ENCODE results near the gene C1orf52.

Gene C1orf52

DNA sequence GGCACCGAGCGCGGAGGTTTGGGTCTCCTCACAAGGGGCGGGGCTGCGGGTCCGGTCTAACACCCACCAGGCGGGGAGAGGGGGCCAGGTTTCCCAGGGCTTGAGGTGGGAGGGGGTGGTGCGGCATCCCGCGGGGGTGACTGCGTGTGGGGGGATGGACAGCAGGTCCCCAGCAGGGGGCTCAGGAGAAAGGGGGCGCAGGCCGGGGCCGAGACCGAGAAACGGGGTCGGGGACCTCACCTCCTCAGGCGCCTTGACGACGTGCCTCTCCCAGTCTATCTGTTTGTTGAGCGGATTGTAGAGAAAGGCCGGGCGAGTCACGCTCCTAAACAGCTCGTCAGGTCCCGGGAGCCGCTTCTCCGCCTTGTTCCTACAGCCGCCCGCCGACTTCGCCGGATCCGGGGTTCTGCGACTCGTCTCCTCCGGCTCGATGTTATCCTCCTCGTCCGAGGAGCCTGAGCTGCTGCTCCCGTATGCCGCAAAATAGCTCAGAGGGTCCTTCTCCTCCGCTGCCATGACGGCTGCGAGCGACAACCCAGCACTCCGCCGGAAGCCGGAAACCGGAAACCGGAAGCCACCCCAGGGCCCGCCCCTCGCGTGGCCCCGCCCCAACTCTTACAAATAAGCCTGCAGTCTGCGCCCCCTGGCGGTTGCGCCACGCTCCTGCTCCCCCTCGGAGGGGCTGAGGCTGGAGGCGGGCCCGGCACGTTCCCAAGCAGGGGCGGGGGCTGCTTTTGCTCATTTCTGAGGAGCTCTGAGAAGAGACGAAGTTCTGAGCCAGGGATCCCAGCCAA is at the start of gene C1orf52:
Gene C1orf52 (minus strand): TSS at position 545 of the 794 bp plus-strand sequence. CDS start 29 bp downstream, at position 516.
- peak; percentile 89 for DNase-seq

DNA sequence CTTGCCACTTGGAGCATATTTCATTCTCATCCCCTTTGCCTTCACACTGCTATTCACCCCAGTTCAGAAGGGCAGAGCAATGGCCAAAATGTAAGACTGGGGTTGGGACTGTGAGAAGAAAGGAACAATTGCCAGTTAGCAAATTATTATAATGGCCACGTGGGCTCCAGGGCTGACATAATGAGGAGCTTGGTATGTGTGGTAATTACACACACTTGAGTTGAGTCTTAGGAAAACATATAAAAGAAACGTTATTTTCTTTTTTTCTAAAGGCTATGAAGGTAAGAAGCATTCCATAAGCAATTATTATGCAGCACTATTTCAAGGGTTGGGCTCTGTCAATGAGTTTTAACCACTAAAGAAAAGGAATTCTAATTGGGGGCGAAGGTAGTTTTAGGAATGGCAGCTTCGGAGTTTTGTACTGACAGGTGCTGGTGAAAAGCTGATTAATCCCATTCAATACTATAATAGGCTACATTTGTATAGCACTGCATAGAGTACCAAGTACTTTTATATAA is 49.4 kb upstream of the C1orf52 start:
- DNase-seq = no peak

- DNase-seq = peak; percentile 88
Measured at GRCh38 chr1:85307987-85308832, 48.7 kb upstream of the C1orf52 start.

DNA sequence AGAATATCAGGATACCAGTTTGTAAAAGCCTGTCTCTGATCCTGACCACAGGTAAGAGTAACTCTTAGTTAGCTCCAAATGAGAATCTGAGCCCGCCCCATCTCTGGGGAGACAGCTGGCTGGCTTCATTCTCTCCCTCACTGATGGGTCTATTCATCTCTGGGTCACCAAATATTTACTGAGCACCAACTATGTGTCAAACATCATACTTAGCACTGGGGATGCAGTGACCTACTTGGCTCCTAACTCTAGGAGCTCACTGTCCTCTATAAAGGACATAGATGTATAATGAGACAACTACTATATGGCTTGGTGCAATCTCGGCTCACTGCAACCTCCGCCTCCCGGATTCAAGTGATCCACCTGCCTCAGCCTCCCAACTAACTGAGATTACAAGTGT is 46.8 kb upstream of the C1orf52 start:
- DNase-seq = no peak

DNA sequence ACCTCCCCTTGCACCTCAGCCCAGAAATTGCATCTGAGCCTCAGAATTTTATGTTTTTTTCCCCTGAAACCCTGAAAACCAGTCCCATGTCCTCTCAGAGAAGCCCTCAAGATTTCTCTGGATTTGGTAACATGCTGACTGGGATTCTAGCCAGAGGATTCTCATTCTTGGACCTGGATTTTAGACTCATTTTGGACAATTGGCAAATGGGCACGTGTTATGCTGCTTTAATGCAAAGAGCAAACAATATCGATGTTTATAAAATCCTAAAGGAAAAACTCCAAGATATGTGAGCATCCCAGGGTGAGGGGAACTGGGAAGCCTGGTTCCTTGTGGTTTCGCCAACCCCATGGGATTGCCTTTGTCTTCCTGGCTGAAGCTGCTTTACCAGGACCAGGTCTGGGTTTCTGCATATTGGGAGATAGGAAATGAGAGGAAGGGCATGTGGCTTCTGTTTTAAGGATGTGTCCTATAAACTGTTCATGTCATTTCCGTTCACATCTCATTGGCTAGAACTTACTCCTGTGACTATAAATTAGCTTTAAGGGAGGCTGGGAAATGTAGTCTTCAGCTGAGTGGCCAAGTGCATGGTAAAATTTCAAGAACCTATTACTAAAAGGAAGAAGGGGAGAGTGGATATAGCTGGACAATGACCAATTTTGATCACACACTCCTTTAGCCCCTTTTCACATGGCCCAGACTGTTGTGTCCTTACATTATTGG is 44.1 kb upstream of the C1orf52 start:
- DNase-seq = no peak

DNA sequence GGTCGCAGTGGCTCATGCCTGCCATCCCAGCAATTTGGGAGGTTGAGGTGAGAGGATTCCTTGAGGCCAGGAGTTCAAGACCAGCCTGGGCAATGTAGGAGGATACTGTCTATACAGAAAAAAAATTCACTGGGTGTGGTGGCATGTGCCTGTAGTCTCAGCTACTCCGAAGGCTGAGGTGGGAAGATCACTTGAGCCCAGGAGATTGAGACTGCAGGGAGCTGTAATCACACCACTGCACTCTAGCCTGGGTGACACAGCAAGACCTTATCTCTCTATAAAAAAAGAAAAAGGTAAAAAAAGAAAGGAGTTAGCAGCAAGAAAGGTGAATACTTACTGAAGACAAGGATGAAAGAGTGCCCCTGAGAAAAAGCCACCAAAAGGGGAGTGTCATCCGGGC is 40.7 kb upstream of the C1orf52 start:
- DNase-seq = no peak

DNA sequence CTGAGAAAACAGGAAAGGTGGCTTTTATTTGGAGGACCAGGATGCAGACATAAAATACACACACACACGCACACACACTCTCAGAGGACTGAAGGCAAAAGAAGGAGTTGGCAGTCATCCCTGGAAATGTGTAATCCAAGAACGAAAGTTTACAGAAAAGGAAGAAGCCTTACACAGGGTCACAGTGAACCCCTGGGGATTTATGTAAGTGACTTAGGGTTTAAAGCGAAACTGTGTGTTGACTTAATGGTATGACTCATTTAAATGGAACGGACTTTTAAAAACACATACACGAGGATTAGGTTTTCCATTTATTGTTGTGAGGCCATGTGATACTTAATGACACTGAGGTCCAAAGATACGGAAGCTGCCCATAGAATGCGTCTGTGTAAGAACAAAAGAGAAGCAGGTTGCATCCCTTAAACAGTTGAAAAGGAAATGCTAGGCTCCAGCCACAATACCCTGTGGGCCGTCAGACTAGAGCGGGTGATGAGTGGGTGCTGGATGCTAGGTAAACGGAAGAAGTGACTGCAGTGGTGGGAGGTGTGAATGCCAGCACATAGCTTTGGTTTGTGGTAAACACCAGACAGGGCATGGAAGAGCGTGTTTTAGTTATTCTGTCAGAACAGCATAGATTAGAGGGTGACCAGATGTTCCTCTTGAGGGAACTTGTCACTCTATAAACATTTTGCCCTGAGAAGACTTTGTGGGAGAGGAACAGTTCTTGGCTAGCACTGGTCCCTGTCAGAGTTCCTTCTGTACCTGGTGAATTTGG is 38.6 kb upstream of the C1orf52 start:
- DNase-seq = no peak

DNA sequence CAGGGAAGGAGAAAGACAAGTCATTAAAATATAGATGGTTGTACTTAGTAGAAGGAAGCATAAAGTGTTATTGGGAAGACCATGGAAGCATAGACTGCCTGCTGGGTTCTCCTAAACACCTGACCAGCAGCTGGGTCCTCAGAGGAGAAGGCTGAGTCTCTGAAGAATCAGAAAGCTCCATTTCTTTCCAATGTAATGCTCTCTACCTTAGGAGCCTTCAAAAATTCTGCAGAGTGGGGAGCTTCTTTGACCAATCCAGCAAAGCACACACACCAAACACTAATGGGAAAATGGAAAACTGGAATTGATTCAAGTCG is 38.0 kb upstream of the C1orf52 start:
- no peak for DNase-seq

- DNase-seq = no peak
Measured at GRCh38 chr1:85296980-85297379, 37.5 kb upstream of the C1orf52 start.

GRCh38 chr1:85295654-85296053 is 36.2 kb upstream of the C1orf52 start:
- no peak for DNase-seq

GRCh38 chr1:85295006-85295431 is 35.6 kb upstream of the C1orf52 start:
- DNase-seq = no peak

- DNase-seq = no peak
Measured at GRCh38 chr1:85290826-85291225, 31.4 kb upstream of the C1orf52 start.

GRCh38 chr1:85289848-85290335 is 30.4 kb upstream of the C1orf52 start:
- DNase-seq = no peak

GRCh38 chr1:85289207-85289847 is 29.9 kb upstream of the C1orf52 start:
- DNase-seq = no peak

DNA sequence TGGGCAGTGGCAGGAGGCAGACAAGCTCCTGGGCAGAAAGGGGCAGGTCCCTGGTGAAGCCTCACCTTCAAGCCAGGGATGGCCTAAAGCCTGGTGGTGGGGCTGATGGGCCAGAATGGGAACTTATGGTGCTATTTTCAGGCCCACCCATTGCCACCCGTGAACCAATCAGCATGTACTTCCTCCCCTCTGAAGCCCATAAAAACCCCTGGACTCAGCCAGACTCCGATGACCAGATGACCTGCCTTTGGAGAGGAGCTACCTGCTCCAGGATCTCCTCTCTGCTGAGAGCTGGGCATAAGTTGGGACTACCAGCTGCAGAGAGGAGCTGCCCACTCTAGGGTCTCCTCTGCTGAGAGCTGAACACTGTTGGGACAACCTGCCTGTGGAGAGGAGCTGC is 24.7 kb upstream of the C1orf52 start:
- DNase-seq = no peak

DNA sequence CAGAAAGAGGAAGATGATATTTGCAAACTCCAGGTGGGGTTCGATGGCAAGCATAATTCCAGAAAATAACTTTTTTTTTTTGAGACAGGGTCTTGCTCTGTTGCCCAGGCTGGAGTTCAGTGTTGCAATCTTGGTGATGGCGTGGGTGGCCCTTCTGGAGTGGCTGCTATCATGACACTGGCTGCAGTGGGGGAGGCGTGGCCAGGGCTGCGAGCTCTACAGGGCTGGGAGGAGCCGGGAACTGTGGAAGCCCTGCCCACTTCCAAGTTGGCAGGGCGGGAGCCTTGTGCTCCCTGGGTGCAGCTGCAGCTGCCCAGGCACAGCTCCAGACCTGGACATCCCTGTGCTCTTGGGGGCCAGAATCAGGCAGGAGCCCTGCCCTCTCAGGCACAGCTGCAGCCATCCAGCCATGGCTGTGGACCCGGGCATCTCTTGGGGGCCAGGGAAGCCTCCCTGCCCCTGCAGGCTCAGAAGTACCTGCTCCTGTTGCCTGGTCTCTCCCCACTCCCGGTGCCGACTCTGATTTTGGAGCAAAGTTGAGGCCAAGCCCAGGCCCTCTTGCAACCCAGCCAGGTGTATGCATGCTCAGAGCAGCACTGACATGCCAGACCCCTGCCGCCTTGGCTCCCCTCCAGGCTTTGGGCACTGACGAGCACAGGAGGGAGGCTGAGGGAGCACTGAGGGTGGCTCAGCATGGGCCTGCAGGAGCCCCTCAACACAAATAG is 24.2 kb upstream of the C1orf52 start:
- no peak for DNase-seq

DNA sequence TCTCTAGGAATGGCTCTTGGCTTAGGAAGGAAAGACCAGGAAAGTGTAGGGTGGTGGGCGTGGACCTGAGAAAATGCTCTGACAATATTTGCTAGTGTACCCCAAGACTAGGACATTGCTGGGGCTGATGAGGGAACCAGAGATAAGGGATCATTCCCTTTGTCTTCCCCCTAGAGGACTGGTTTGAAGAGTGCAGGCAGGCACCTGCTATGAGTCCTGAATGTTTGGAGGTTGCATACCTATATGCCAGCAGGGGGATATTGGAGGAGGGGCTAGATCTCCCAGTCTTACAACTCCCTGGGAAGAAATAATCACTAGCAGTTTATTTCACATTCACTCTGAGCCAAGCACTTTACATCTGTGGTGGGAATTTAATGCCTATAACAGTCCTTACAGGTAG is 23.0 kb upstream of the C1orf52 start:
- DNase-seq = no peak

DNA sequence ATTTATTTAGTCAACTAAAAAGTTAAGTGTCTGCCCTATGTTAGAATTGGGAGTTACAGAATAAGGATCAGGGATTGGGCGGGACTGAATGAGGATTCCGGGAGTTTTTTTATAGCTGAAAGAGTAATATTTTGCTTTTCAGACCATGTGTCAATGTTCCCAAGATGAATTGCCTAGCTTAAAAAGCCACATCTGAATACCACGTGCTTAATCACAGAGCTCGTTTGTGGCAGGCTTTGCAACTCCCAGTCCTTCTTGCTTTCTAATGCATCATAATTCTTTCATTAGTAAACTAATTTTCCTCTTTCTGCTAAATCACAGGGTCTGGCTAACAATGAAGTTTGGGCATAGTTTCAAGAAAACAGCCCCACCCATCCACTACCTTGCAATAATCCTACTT is 21.2 kb upstream of the C1orf52 start:
- DNase-seq = no peak

DNA sequence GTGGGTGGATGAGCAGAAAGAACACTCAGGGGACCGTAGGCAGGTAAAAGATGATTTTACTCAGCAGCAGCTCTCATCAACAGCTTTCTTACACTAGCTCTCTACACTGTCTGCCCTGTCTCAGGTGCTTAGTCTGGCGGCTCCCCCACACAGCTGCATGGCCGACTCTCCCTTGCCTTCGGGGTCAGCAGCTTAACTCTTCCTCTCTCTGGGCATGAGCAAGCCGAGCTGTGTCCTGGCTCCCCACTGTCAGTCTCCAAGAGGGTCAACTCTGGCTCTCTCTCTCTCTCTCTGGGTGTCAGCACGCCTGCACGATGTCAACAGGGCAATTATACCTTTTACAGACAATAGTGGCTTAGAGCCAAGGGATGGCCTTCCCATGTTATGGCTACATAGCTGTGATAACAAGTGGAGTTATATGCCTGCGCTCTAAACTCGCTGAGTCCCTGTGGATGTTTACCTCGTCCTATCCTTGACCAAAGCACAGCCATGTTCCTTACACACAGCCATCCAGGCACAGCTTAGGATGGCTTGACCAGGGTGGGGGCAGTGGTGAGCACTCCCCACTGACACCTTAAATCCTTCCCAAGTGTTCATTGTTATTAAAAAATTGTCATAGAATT is 20.1 kb upstream of the C1orf52 start:
- DNase-seq = no peak

DNA sequence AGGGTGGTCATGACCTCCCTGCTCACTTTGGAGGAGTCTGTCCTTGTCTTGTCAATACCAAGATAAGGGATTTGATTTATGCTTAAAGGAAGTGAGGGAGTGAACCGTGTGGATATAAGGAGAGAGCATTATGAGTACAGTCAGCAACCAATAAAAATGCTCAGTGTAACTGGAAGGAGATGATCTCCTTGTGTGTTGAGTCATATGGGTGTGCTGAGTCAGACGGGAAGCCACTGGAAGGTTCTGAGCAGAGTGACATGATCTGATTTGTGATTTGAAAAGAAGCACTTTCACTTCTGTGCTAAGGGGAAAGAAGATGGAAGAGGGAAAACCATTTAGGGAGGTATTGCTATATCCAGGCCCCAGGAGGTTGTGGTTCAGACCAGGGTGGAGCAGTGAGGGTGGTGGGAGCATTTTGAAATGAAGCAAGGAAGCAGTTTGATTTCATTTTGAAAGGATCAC is 19.4 kb upstream of the C1orf52 start:
- no peak for DNase-seq

- DNase-seq = no peak
Measured at GRCh38 chr1:85277802-85278201, 18.3 kb upstream of the C1orf52 start.
